Ovary (tissue), 9 donors: Measurements from ENCODE around the gene STAT4. TPM values are rescaled to one million over a fixed set of nuclear protein-coding genes. Genes with fewer than 3 reads are reported as not detected.

Experiments
- DNase-seq, 5 donors: peaks; one replicate each; pipeline ENCODE4 v3.0.0-alpha.2; 2019 to 2020
- H3K27ac ChIP-seq, 2 donors: fragments of 200-600 bp; one replicate each; pipeline versions ENCODE4 v1.5.1 to v1.8.0; 2019 to 2022
- H3K27me3 ChIP-seq: fragments of 200-600 bp; one replicate; pipeline ENCODE4 v1.8.0; 2022
- H3K36me3 ChIP-seq: fragments of 200-600 bp; sonication (generic); one replicate; pipeline ENCODE4 v1.5.1; 2019
- H3K4me1 ChIP-seq: one replicate; pipeline ENCODE4 v1.8.1; 2013; ENCODE audit warnings: mild to moderate bottlenecking, moderate library complexity; ENCODE audit not compliant: insufficient read depth
- H3K4me3 ChIP-seq: fragments of 200-600 bp; sonication (generic); one replicate; pipeline ENCODE4 v1.5.1; 2017
- H3K9me3 ChIP-seq, 2 donors: fragments of 200-600 bp in 1 of 2; sonication (generic) in 1 of 2; one replicate each; pipeline versions ENCODE4 v1.5.1 to v1.8.1; 2013 to 2019; ENCODE audit warnings: mild to moderate bottlenecking in 1 of 2, moderate library complexity in 1 of 2
- CTCF ChIP-seq, 3 donors: fragments of 450-650 bp in 2 of 3; fragments of 200-600 bp in 1 of 3; IDR thresholded peaks; one replicate each; pipeline versions ENCODE4 v1.5.1 to v1.8.0; 2016 to 2022; ENCODE audit warnings: antibody characterized with exemption in 3 of 3, mild to moderate bottlenecking in 1 of 3
- EP300 ChIP-seq: sonication (generic); formaldehyde crosslinking; IDR thresholded peaks from one replicate; pipeline ENCODE4 v1.6.1; 2017; ENCODE audit warnings: antibody characterized with exemption
- POLR2A ChIP-seq: fragments of 450-650 bp; IDR thresholded peaks from one replicate; pipeline ENCODE4 v1.6.1; 2017; ENCODE audit warnings: antibody characterized with exemption, mild to moderate bottlenecking, moderate library complexity
- WGBS, 3 donors: extraction: QIAGEN DNeasy Blood & Tissue Kit in 1 of 3; methylation state at CpG; one replicate each; pipeline versions ENCODE4 v1.1.5 to v1.1.7; 2013 to 2017; 5-methylcytosine and 5-hydroxymethylcytosine counted together
- intact Hi-C, 4 donors: fragments of 100-400 bp; cut with DNase I; formaldehyde crosslinking; loops; one replicate each; pipeline versions ENCODE4 v1.11.0 to v1.15.1; 2022 to 2023
- polyA plus RNA-seq, 2 donors: library from polyadenylated mRNA; stranded (reverse); fragments of 200-250 nt in 1 of 2; fragments of 350-450 nt in 1 of 2; fragmentation: Illumina TruSeq in 1 of 2; extraction: RNeasy Lipid Tissue Mini Kit (QIAGEN cat#74804) in 1 of 2; gene quantifications; one replicate each; pipeline ENCODE4 v1.2.3, GENCODE V29; 2013 to 2014
- total RNA-seq, 7 donors: library from RNA; depleted of rRNA in 2 of 7; stranded (reverse); fragments of >200 nt in 2 of 7; fragmentation: NEBNext Ultra II Directional in 3 of 7; extraction: Animal tissue kit (Norgen Biotek cat#: 25700) in 3 of 7; gene quantifications; one replicate each; pipeline versions ENCODE4 v1.1.0 to v1.2.4, GENCODE V29; 2016 to 2023
- donor health status: DM: no; HTN: no; CAD: no; lungs with moderate emphysema.
- donor health status: DM: no; HTN: no; CAD: no.
- donor health status: Bipolar disorder and iron deficiency.
- donor health status: DM: yes; HTN: yes; CAD: no.
- donor health status: DM: no; HTN: no; CAD: no.
- donor health status: DM: yes; HTN: yes; CAD: no.

Gene STAT4
- total and polyA plus RNA-seq, 9 donors = 0.52 to 3.6 (median 1.5) TPM

GRCh38 chr2:191043438-191043837 is 107.4 kb downstream of the STAT4 start:
- Histone ChIP-seq H3K27me3 (no peaks in the 10 kb centered on the region), H3K4me3 (no peak overlapping the region), H3K27ac (no peak overlapping the region), H3K9me3 (no peaks in the 10 kb centered on the region), H3K4me1 (no peaks in the 10 kb centered on the region), H3K36me3 (no peaks in the 10 kb centered on the region)
- intact Hi-C loops = no loop called here
- DNase-seq = no peak
- 89 to 94% (median 91%) methylated on average over 3 of the region's 3 CpGs for WGBS, 3 donors
- no peak for TF ChIP-seq EP300
- TF ChIP-seq CTCF (IDR thresholded peaks at IDR 0.05) = no peak
- no peak for TF ChIP-seq POLR2A

GRCh38 chr2:191041418-191042161 is 109.2 kb downstream of the STAT4 start:
- H3K27ac ChIP-seq = no peak overlapping the region
- intact Hi-C loops = no loop called here
- WGBS, 3 donors = 90 to 92% (median 91%) methylated on average over 3 of the region's 3 CpGs
- H3K36me3 ChIP-seq = no peaks in the 10 kb centered on the region
- H3K9me3 ChIP-seq = no peaks in the 10 kb centered on the region
- no peak for DNase-seq
- H3K4me1 ChIP-seq = no peaks in the 10 kb centered on the region
- TF ChIP-seq EP300 (no peak), POLR2A (no peak), CTCF (IDR thresholded peaks at IDR 0.05) (no peak)
- no peaks in the 10 kb centered on the region for H3K27me3 ChIP-seq
- H3K4me3 ChIP-seq = no peak overlapping the region

- no peak for TF ChIP-seq POLR2A
- intact Hi-C loops = no loop called here
- no peaks in the 10 kb centered on the region for H3K4me1 ChIP-seq
- no peaks in the 10 kb centered on the region for H3K27me3 ChIP-seq
- no peak overlapping the region for H3K4me3 ChIP-seq
- 62 to 67% (median 64%) methylated on average over 1 of the region's 1 CpG for WGBS, 3 donors
- no peak for DNase-seq
- no peak overlapping the region for H3K27ac ChIP-seq
- no peaks in the 10 kb centered on the region for H3K36me3 ChIP-seq
- no peaks in the 10 kb centered on the region for H3K9me3 ChIP-seq
Observed at GRCh38 chr2:191039616-191040015, 111.2 kb downstream of the STAT4 start.

- TF ChIP-seq POLR2A = no peak
- WGBS, 3 donors = 82 to 88% (median 85%) methylated on average over 2 of the region's 2 CpGs
- no peaks in the 10 kb centered on the region for H3K27me3 ChIP-seq
- intact Hi-C loops = no loop called here
- no peak for DNase-seq
- H3K36me3 ChIP-seq = no peaks in the 10 kb centered on the region
- no peak overlapping the region for H3K27ac ChIP-seq
- no peaks in the 10 kb centered on the region for H3K4me1 ChIP-seq
- no peak overlapping the region for H3K4me3 ChIP-seq
- no peaks in the 10 kb centered on the region for H3K9me3 ChIP-seq
Observed at GRCh38 chr2:191038741-191039140, 112.1 kb downstream of the STAT4 start.

- no peaks in the 10 kb centered on the region for H3K36me3 ChIP-seq
- intact Hi-C loops = no loop called here
- H3K27ac ChIP-seq = no peak overlapping the region
- 40 to 44% (median 42%) methylated on average over 2 of the region's 2 CpGs for WGBS, 3 donors
- DNase-seq = no peak
- H3K4me3 ChIP-seq = no peak overlapping the region
- H3K4me1 ChIP-seq = no peaks in the 10 kb centered on the region
- TF ChIP-seq EP300 (no peak), CTCF (IDR thresholded peaks at IDR 0.05) (no peak), POLR2A (no peak)
- no peaks in the 10 kb centered on the region for H3K9me3 ChIP-seq
- H3K27me3 ChIP-seq = no peaks in the 10 kb centered on the region
Observed at GRCh38 chr2:191038241-191038725, 112.5 kb downstream of the STAT4 start.
